Measurements from ENCODE around the gene ADGRE2.

- TF ChIP-seq CTCF (conservative IDR thresholded peaks at IDR 0.05 in 1 of 2, IDR thresholded peaks at IDR 0.05 in 1 of 2; ENCODE audit: low read depth in 1 of 2, low read length in 2 of 2) (no peak), EZH2 (IDR thresholded peaks at IDR 0.05; ENCODE audit: low read length, missing control alignments) (no peak)
These were observed 9.2 kb downstream of the ADGRE2 start for GRCh38 chr19:14769201-14769600.
